ENCODE measurements around the gene MICB. TPM values are rescaled to one million over a fixed set of nuclear protein-coding genes. Genes with fewer than 3 reads are reported as not detected.

MICB gene
- total and polyA plus RNA-seq, 2 of the 8 experiments (the other 6 are each of a cell fraction or from before 2014, with no cell fraction given): 16.2 to 25.3 TPM

GRCh38 chr6:31541658-31542521 lies 43.9 kb downstream of the MICB start, which contains the start of gene DDX39B:
TSS of gene DDX39B (minus strand) at chr6:31542003. CDS start at chr6:31540532, 1,471 bp downstream.
- peak within 1 kb of the TSS; percentile 55 for H2BK15ac ChIP-seq (ENCODE audit: low read length)
- H2AK5ac ChIP-seq (ENCODE audit: low read depth, low read length): peak within 1 kb of the TSS; percentile 99
- H3K9ac ChIP-seq (replicated peaks in 1 of 4; ENCODE audit: extremely low read depth in 1 of 4, low read depth in 3 of 4, low read length in 3 of 4): peak within 1 kb of the TSS; percentile 97 to 100 (median 98)
- H3K23me2 ChIP-seq (ENCODE audit: low read depth, low read length): peaks cover 7% of the 10 kb centered on the region
- H3K18ac ChIP-seq (ENCODE audit: extremely low read depth, low read length): peak within 1 kb of the TSS; percentile 98
- CTCF ChIA-PET (ENCODE audit: partially characterized antibody): interaction anchor here (0.7 to 24.7 kb wide), 9 partner anchors 9 to 75 kb away, joined by 3 to 613 read pairs (median 4); partner anchors contain the start of gene NCR3
- H3K4ac ChIP-seq (replicated peaks; ENCODE audit: insufficient read length, low read depth, low read length): peak within 1 kb of the TSS; percentile 91
- peaks cover 30 to 51% of the 10 kb centered on the region in 2 experiments for H3K79me2 ChIP-seq (ENCODE audit: control insufficient read depth in 1 of 2, insufficient read depth in 2 of 2, low read length in 2 of 2)
- H3K4me3 ChIP-seq (ENCODE audit: extremely low read depth in 1 of 4, insufficient read depth in 2 of 4, low read depth in 3 of 4, low read length in 4 of 4): peak within 1 kb of the TSS; percentile 75 to 99 (median 97)
- no peaks in the 10 kb centered on the region; the same call in 1 of the 2 replicates for H3K79me1 ChIP-seq (ENCODE audit: low read depth, low read length)
- no peaks in the 10 kb centered on the region for H3K27me3 ChIP-seq (replicated peaks in 1 of 4; ENCODE audit: control insufficient read depth in 3 of 4, extremely low read depth in 1 of 4, insufficient read depth in 3 of 4, low read length in 3 of 4)
- H2BK5ac ChIP-seq (ENCODE audit: low read depth, low read length): peak within 1 kb of the TSS; percentile 100
- FAIRE-seq (peak; percentile 24), DNase-seq (ENCODE audit: low read depth in 1 of 2, low spot score in 2 of 2) (peak; percentile 89 to 90)
- H3K9me3 ChIP-seq (ENCODE audit: insufficient read depth in 2 of 2, low read depth in 1 of 2, low read length in 1 of 2): no peaks in the 10 kb centered on the region
- H2BK120ac ChIP-seq (replicated peaks; ENCODE audit: low read depth, low read length): no peak within 1 kb of the TSS
- H4K20me1 ChIP-seq (replicated peaks in 1 of 2; ENCODE audit: control insufficient read depth in 1 of 2, insufficient read depth in 2 of 2, low read length in 2 of 2): peaks cover 20 to 26% of the 10 kb centered on the region in 2 experiments
- H3K23ac ChIP-seq (ENCODE audit: insufficient read length): no peak within 1 kb of the TSS
- H3K4me2 ChIP-seq (ENCODE audit: insufficient read depth in 1 of 2, low read depth in 2 of 2, low read length in 2 of 2): peak within 1 kb of the TSS; percentile 71 to 86
- H3K4me1 ChIP-seq (replicated peaks in 1 of 4; ENCODE audit: control insufficient read depth in 3 of 4, insufficient read depth in 4 of 4, low read length in 3 of 4): peaks cover 4 to 18% (median 10%) of the 10 kb centered on the region in 4 experiments; a peak in 5 of 7 replicates
- POLR2A ChIA-PET (ENCODE audit: partially characterized antibody): interaction anchor here (0.6 to 18.4 kb wide), 66 partner anchors 9 to 971 kb away, joined by 3 to 428 read pairs (median 5); partner anchors contain the start of genes ABCF1, AIF1, APOM and BAG6
- peak within 1 kb of the TSS; percentile 92 for H4K5ac ChIP-seq (ENCODE audit: insufficient read length, low read depth, low read length)
- peak within 1 kb of the TSS; percentile 99 for H3K27ac ChIP-seq (ENCODE audit: low read depth, low read length)
- no peak within 1 kb of the TSS for H3K14ac ChIP-seq (ENCODE audit: insufficient read length)
- H3K36me3 ChIP-seq (ENCODE audit: control insufficient read depth in 2 of 4, insufficient read depth in 4 of 4, low read length in 3 of 4): peaks cover 21 to 37% (median 33%) of the 10 kb centered on the region in 4 experiments
- peak within 1 kb of the TSS; percentile 96 for H4K91ac ChIP-seq (replicated peaks; ENCODE audit: insufficient read length, low read length)
- peak within 1 kb of the TSS; percentile 75 for H3K56ac ChIP-seq (replicated peaks; ENCODE audit: insufficient read length, low read depth, low read length)
- H4K8ac ChIP-seq (ENCODE audit: extremely low read depth, insufficient read depth, low read length): peak within 1 kb of the TSS; percentile 100; the same call in 1 of the 2 replicates
- H2BK20ac ChIP-seq (ENCODE audit: low read length): no peak within 1 kb of the TSS
- peak within 1 kb of the TSS; percentile 80; the same call in 1 of the 2 replicates for H2AFZ ChIP-seq (ENCODE audit: low read length)
- H2BK12ac ChIP-seq (ENCODE audit: low read depth, low read length): peak within 1 kb of the TSS; percentile 96; the same call in 1 of the 2 replicates
- WGBS, 2 experiments (ENCODE audit: extremely low coverage in 1 of 2, insufficient coverage in 1 of 2, insufficient read length in 1 of 2, insufficient replicate concordance in 2 of 2, low coverage in 1 of 2, low lambda C conversion rate in 2 of 2, missing lambda C conversion rate in 1 of 2): 3% methylated on average over 43 of the region's 43 CpGs; no CpG with 5 or more reads in 1 of the 2 experiments
- TF ChIP-seq GTF2F1 (IDR thresholded peaks at IDR 0.05; ENCODE audit: borderline replicate concordance, low read depth, low read length): peak; percentile 88
- TF ChIP-seq SAP30 (IDR thresholded peaks at IDR 0.05; ENCODE audit: insufficient read depth, insufficient replicate concordance, low read length): peak; percentile 76
- TF ChIP-seq CHD2 (IDR thresholded peaks at IDR 0.05; ENCODE audit: low read length): peak; percentile 66; the same call in 1 of the 2 replicates
- peak; percentile 97 for TF ChIP-seq TBP (IDR thresholded peaks at IDR 0.05; ENCODE audit: low read depth, low read length)
- TF ChIP-seq HDAC2 (IDR thresholded peaks at IDR 0.05; ENCODE audit: borderline replicate concordance in 1 of 2, low read depth in 2 of 2, low read length in 2 of 2): peak in 1 of 2 experiments; percentile 75; a peak in 1 of 4 replicates
- TF ChIP-seq GABPA (IDR thresholded peaks at IDR 0.05; ENCODE audit: borderline replicate concordance, insufficient read depth, low read length): peak; percentile 88; the same call in 1 of the 2 replicates
- peak; percentile 65; the same call in 1 of the 2 replicates for TF ChIP-seq SP1 (IDR thresholded peaks at IDR 0.05; ENCODE audit: low read depth, low read length)
- TF ChIP-seq KDM4A (IDR thresholded peaks at IDR 0.05; ENCODE audit: low read depth, low read length, severe bottlenecking): peak; percentile 65
- peak; percentile 99 for TF ChIP-seq TAF1 (IDR thresholded peaks at IDR 0.05; ENCODE audit: low read depth, low read length)
- TF ChIP-seq ASH2L (IDR thresholded peaks at IDR 0.05; ENCODE audit: low read length): peak; percentile 76
